ENCODE measurements around the gene HNRNPLL. TPM values are rescaled to one million over a fixed set of nuclear protein-coding genes. Genes with fewer than 3 reads are reported as not detected.

The HNRNPLL gene
- total and polyA plus RNA-seq, 2 of the 8 experiments (the other 6 are each of a cell fraction or from before 2014, with no cell fraction given), result 18.6 to 69.3 TPM

DNA sequence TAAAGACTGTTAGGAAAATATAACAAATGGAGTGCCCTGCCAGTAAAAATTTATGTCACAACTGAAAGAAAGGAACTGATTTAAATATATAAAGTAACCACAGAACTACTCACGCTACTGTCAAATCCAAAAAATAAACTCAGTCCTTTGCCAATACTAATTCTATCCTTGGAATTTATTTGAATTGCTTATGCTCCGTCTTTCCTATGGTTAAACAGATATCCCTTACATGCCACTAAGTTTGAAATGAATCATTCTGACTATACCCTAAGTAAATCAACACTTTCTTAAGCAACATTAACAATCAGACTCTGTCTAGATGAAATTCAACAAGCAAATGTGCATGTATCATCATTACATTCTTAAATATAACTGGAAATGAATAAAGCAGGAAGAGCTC is 9.8 kb downstream of the HNRNPLL start:
- ChIA-PET POLR2A (ENCODE audit: partially characterized antibody) (interaction anchor here (1.3 kb wide), 1 partner anchor 9 kb away, joined by 9 read pairs; the partner anchor contains the start of gene HNRNPLL), CTCF (ENCODE audit: partially characterized antibody) (no interaction called here)
- Histone ChIP-seq H2AFZ (ENCODE audit: low read length) (no peak overlapping the region), H2BK5ac (ENCODE audit: low read depth, low read length) (no peak overlapping the region), H3K27me3 (replicated peaks in 1 of 4; ENCODE audit: control insufficient read depth in 3 of 4, extremely low read depth in 1 of 4, insufficient read depth in 3 of 4, low read length in 3 of 4) (no peaks in the 10 kb centered on the region), H3K9ac (replicated peaks in 1 of 4; ENCODE audit: extremely low read depth in 1 of 4, low read depth in 3 of 4, low read length in 3 of 4) (no peak overlapping the region), H2AK5ac (ENCODE audit: low read depth, low read length) (no peak overlapping the region), H2BK15ac (ENCODE audit: low read length) (no peak overlapping the region), H3K4me1 (replicated peaks in 1 of 4; ENCODE audit: control insufficient read depth in 3 of 4, insufficient read depth in 4 of 4, low read length in 3 of 4) (peaks cover 0 to 3% (median 0%) of the 10 kb centered on the region in 4 experiments; a peak in 2 of 7 replicates), H4K8ac (ENCODE audit: extremely low read depth, insufficient read depth, low read length) (no peak overlapping the region), H2BK12ac (ENCODE audit: low read depth, low read length) (no peak overlapping the region), H2BK120ac (replicated peaks; ENCODE audit: low read depth, low read length) (no peak overlapping the region), H3K27ac (ENCODE audit: low read depth, low read length) (no peak overlapping the region), H3K23ac (ENCODE audit: insufficient read length) (no peak overlapping the region), H3K4me3 (ENCODE audit: extremely low read depth in 1 of 4, insufficient read depth in 2 of 4, low read depth in 3 of 4, low read length in 4 of 4) (no peak overlapping the region), H3K4me2 (ENCODE audit: insufficient read depth in 1 of 2, low read depth in 2 of 2, low read length in 2 of 2) (no peak overlapping the region), H3K79me2 (ENCODE audit: control insufficient read depth in 1 of 2, insufficient read depth in 2 of 2, low read length in 2 of 2) (peaks cover 7 to 97% of the 10 kb centered on the region in 2 experiments), H3K9me3 (ENCODE audit: insufficient read depth in 2 of 2, low read depth in 1 of 2, low read length in 1 of 2) (no peaks in the 10 kb centered on the region), H3K36me3 (ENCODE audit: control insufficient read depth in 2 of 4, insufficient read depth in 4 of 4, low read length in 3 of 4) (peaks cover 0 to 8% (median 0%) of the 10 kb centered on the region in 4 experiments; a peak in 1 of 8 replicates), H4K5ac (ENCODE audit: insufficient read length, low read depth, low read length) (no peak overlapping the region), H3K4ac (replicated peaks; ENCODE audit: insufficient read length, low read depth, low read length) (no peak overlapping the region), H2BK20ac (ENCODE audit: low read length) (no peak overlapping the region), H3K23me2 (ENCODE audit: low read depth, low read length) (no peaks in the 10 kb centered on the region), H3K79me1 (ENCODE audit: low read depth, low read length) (no peaks in the 10 kb centered on the region; the same call in 1 of the 2 replicates), H3K18ac (ENCODE audit: extremely low read depth, low read length) (no peak overlapping the region), H3K14ac (ENCODE audit: insufficient read length) (no peak overlapping the region), H4K91ac (replicated peaks; ENCODE audit: insufficient read length, low read length) (no peak overlapping the region), H4K20me1 (replicated peaks in 1 of 2; ENCODE audit: control insufficient read depth in 1 of 2, insufficient read depth in 2 of 2, low read length in 2 of 2) (peaks cover 4 to 5% of the 10 kb centered on the region in 2 experiments), H3K56ac (replicated peaks; ENCODE audit: insufficient read length, low read depth, low read length) (no peak overlapping the region)
- no peak for TF ChIP-seq EZH2 (IDR thresholded peaks at IDR 0.05; ENCODE audit: low read depth, low read length, severe bottlenecking)
- TF ChIP-seq, protein P1, sequence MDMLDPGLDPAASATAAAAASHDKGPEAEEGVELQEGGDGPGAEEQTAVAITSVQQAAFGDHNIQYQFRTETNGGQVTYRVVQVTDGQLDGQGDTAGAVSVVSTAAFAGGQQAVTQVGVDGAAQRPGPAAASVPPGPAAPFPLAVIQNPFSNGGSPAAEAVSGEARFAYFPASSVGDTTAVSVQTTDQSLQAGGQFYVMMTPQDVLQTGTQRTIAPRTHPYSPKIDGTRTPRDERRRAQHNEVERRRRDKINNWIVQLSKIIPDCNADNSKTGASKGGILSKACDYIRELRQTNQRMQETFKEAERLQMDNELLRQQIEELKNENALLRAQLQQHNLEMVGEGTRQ (IDR thresholded peaks at IDR 0.05; ENCODE audit: low read length), result no peak
- no peak for TF ChIP-seq EP300 (IDR thresholded peaks at IDR 0.05; ENCODE audit: borderline replicate concordance in 1 of 2, low read depth in 2 of 2, low read length in 2 of 2)
- TF ChIP-seq BACH1 (IDR thresholded peaks at IDR 0.05; ENCODE audit: low read length), result no peak
- TF ChIP-seq ASH2L (IDR thresholded peaks at IDR 0.05; ENCODE audit: low read length), result no peak
- FAIRE-seq (no peak), DNase-seq (ENCODE audit: low read depth in 1 of 2, low spot score in 2 of 2) (no peak)
- WGBS, 2 experiments (ENCODE audit: extremely low coverage in 1 of 2, insufficient coverage in 1 of 2, insufficient read length in 1 of 2, insufficient replicate concordance in 2 of 2, low coverage in 1 of 2, low lambda C conversion rate in 2 of 2, missing lambda C conversion rate in 1 of 2), result 93% methylated on average over 2 of the region's 2 CpGs; no CpG with 5 or more reads in 1 of the 2 experiments

All from H1 (cell line).